ENCODE results near the gene HOXA1. TPM values are rescaled to one million over a fixed set of nuclear protein-coding genes. Genes with fewer than 3 reads are reported as not detected.

HOXA1 gene
- total RNA-seq, 2 donors from 2014 or later = 1.7 to 2.0 TPM

DNA sequence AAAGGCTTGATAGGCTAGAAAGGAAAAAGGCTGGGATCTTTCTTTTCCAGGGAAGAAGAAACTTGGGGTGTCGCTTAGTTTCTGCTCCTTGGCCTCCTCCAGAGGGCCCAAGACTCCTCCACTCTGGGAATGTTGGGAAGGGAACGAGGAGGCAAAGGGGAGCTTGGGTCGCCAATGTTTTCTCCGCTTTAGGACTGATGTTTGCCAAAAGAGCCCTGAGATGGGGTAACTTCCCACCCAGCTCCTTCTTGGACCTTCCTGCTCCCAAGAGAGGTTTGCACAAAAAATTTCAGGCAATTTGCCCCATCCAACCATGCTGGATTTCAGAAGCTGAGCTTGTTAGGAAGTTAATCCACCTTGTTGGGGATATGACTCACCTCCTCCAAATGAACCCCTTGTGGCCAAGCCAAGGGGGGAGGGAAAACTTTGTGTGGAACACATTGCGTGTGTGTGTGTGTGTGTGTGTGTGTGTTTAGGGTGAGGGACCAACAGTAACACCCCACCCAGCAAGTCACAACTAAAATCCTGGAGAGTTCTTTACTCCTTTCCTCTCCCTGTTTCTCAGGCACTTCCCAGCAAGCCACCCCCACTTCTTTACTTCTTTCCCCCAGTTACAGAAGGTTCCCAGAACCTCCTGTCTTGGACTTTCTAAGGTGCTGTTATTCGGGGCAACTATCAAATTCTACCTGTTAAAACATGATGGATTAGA is 15.4 kb upstream of the HOXA1 start:
- Histone ChIP-seq H3K36me3 (no peaks in the 10 kb centered on the region), H3K27ac (peak overlapping the region; percentile 91), H3K4me1 (peaks cover 9% of the 10 kb centered on the region), H3K4me3 (no peak overlapping the region), H3K9me3 (no peaks in the 10 kb centered on the region), H3K27me3 (no peaks in the 10 kb centered on the region), H3K9ac (ENCODE audit: low read depth in 2 of 2, low read length in 2 of 2) (peak overlapping the region in 1 of 2 donors; percentile 62)
- DNase-seq = peak; percentile 46
- intact Hi-C loops (cut with DNase I) = no loop called here
- TF ChIP-seq CTCF (IDR thresholded peaks at IDR 0.05) = no peak

GRCh38 chr7:27110186-27111031 is 14.6 kb upstream of the HOXA1 start:
- peak; percentile 86 for DNase-seq
- no peaks in the 10 kb centered on the region for H3K36me3 ChIP-seq
- H3K9ac ChIP-seq (ENCODE audit: low read depth in 2 of 2, low read length in 2 of 2) = peak overlapping the region in 1 of 2 donors; percentile 62
- no peaks in the 10 kb centered on the region for H3K27me3 ChIP-seq
- H3K4me3 ChIP-seq = peak overlapping the region; percentile 11
- peak overlapping the region; percentile 91 for H3K27ac ChIP-seq
- TF ChIP-seq CTCF (IDR thresholded peaks at IDR 0.05) = no peak
- H3K9me3 ChIP-seq = no peaks in the 10 kb centered on the region
- peaks cover 9% of the 10 kb centered on the region for H3K4me1 ChIP-seq
- intact Hi-C loops (cut with DNase I) = no loop called here

GRCh38 chr7:27109466-27110185 is 13.8 kb upstream of the HOXA1 start:
- H3K27me3 ChIP-seq = no peaks in the 10 kb centered on the region
- peak overlapping the region in 1 of 2 donors; percentile 22 for H3K9ac ChIP-seq (ENCODE audit: low read depth in 2 of 2, low read length in 2 of 2)
- peak overlapping the region; percentile 92 for H3K27ac ChIP-seq
- no peaks in the 10 kb centered on the region for H3K9me3 ChIP-seq
- no peaks in the 10 kb centered on the region for H3K36me3 ChIP-seq
- intact Hi-C loops (cut with DNase I) = loop anchor here (5.0 kb wide), 1 partner anchor 33 kb away; the partner anchor contains the start of gene HOXA5
- peaks cover 9% of the 10 kb centered on the region for H3K4me1 ChIP-seq
- peak; percentile 19 for DNase-seq
- no peak for TF ChIP-seq CTCF (IDR thresholded peaks at IDR 0.05)
- H3K4me3 ChIP-seq = no peak overlapping the region

GRCh38 chr7:27108390-27109127 is 12.8 kb upstream of the HOXA1 start:
- peak overlapping the region; percentile 61 to 73 for H3K9ac ChIP-seq (ENCODE audit: low read depth in 2 of 2, low read length in 2 of 2)

More at GRCh38 chr7:27108390-27109127, 12.8 kb upstream of the HOXA1 start:
- Histone ChIP-seq H3K4me3 (peak overlapping the region; percentile 3), H3K27me3 (no peaks in the 10 kb centered on the region), H3K4me1 (peaks cover 9% of the 10 kb centered on the region), H3K36me3 (no peaks in the 10 kb centered on the region), H3K27ac (peak overlapping the region; percentile 92), H3K9me3 (no peaks in the 10 kb centered on the region)
- peak; percentile 68 for DNase-seq
- intact Hi-C loops (cut with DNase I) = loop anchor here (5.0 kb wide), 1 partner anchor 34 kb away; the partner anchor contains the start of gene HOXA5
- no peak for TF ChIP-seq CTCF (IDR thresholded peaks at IDR 0.05)
